Epithelial cell of proximal tubule (primary cell): ENCODE results near the gene G2E3. TPM values are rescaled to one million over a fixed set of nuclear protein-coding genes. Genes with fewer than 3 reads are reported as not detected.
"Not testable (repeated sequence)": the region's sequence is repeated elsewhere in the genome, so short reads cannot be mapped to it uniquely, and the experiment has no call there.

Source experiments
- DNase-seq: peaks from one replicate; pipeline ENCODE4 v3.0.0-alpha.2; 2011; ENCODE audit warnings: low read depth
- H3K4me3 ChIP-seq: 2 replicates; pipeline ENCODE4 v1.5.1; 2011; ENCODE audit warnings: low read depth, mild to moderate bottlenecking, low read length
- CTCF ChIP-seq: conservative IDR thresholded peaks from 2 replicates; pipeline ENCODE4 v1.5.1; 2012; ENCODE audit warnings: low read depth, mild to moderate bottlenecking, low read length
- total RNA-seq: library from RNA; depleted of rRNA; stranded (reverse); fragments of >200 nt; gene quantifications from 2 replicates; pipeline ENCODE4 v1.2.3, GENCODE V29; 2015

The G2E3 gene
- total RNA-seq, 1 donor from 2014 or later, result 20.0 TPM

GRCh38 chr14:30572237-30572636, 13.3 kb downstream of the G2E3 start:
- no peak overlapping the region for H3K4me3 ChIP-seq
- TF ChIP-seq CTCF, result no peak
- DNase-seq, result no peak

DNA sequence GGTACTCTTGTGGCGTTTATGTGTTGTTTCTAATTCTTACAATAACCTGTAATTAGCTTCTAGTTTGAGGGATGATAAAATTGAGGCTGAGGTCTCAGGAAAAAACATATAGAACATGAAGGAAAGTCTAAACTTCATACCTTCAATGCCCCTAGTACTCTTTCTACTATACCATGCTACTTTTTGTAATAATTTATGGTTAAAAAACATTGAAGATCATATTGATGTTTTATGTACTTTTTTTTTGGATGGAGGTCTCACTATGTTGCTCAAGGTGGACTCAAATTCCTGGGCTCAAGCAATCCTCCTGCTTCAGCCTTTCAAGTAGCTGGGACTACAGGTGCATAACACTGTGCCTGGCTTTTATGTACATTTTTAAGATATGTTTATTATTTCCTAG, 13.8 kb downstream of the G2E3 start:
- no peak for DNase-seq
- no peak for TF ChIP-seq CTCF
- no peak overlapping the region for H3K4me3 ChIP-seq

- peak; percentile 63 for DNase-seq
- no peak overlapping the region for H3K4me3 ChIP-seq
- no peak for TF ChIP-seq CTCF
Measured at GRCh38 chr14:30573226-30573814, 14.4 kb downstream of the G2E3 start.

- no peak overlapping the region for H3K4me3 ChIP-seq
- DNase-seq, result no peak
- TF ChIP-seq CTCF, result no peak
Measured at GRCh38 chr14:30573966-30574365, 15.0 kb downstream of the G2E3 start.

DNA sequence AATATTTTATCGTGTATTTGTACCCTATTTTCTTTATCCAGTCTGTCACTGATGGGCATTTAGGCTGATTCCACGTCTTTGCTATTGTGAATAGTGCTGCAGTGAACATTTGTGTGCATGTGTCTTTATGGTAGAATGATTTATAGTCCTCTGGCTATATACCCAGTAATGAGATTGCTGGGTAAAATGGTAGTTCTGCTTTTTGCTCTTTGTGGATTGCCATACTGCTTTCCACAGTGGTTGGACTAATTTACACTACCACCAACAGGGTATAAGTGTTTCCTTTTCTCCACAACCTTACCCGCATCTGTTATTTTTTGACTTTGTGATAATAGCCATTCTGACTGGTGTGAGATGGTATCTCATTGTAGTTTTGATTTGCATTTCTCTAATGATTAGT, 15.8 kb downstream of the G2E3 start:
- H3K4me3 ChIP-seq, DNase-seq: not testable (repeated sequence)

- H3K4me3 ChIP-seq, DNase-seq: not testable (repeated sequence)
Measured at GRCh38 chr14:30576333-30576732, 17.4 kb downstream of the G2E3 start.

DNA sequence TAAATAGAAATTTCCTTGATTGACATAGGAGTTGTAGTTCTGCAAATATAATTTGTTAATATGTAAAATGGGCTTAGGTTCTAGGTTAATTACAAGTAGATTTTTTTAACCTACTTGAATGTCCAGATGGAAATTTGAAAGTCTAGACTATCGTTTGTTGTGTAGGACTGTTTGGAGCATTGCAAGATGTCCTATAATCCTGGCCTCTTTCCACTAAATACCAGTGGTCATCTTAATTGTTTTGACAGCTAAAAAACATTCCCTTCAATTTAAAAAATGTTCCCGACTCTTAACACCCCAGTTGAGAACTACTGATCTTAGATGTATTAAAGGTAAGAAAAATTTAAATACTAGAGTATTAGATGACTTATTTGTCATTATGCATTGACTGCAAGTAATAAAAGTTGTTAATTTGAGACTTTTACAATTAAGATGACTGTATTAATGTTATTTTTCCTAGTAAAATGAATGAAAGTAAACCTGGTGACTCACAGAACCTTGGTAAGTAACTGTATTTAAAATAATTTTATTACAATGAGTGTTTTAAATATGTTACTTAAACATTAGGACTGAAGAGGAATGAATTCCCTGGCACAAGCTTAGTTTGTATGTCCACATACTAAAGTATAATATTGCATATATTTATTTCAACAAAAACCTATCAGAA, 21.8 kb downstream of the G2E3 start:
- TF ChIP-seq CTCF, result no peak
- H3K4me3 ChIP-seq, result no peak overlapping the region
- no peak for DNase-seq

GRCh38 chr14:30581283-30581625, 22.3 kb downstream of the G2E3 start:
- no peak overlapping the region for H3K4me3 ChIP-seq
- DNase-seq, result no peak
- TF ChIP-seq CTCF, result no peak
